Lower lobe of right lung (tissue), 2 donors: ENCODE results near the gene GYG1. TPM values are rescaled to one million over a fixed set of nuclear protein-coding genes. Genes with fewer than 3 reads are reported as not detected.

ENCODE experiments used
- ATAC-seq, 2 donors: fragments of 200-7000 bp; cut with Tn5 transposase; one replicate each; pipeline ENCODE4 v1.9.1; 2020 to 2022; ENCODE audit warnings: mild to moderate bottlenecking in 2 of 2, moderate library complexity in 2 of 2
- DNase-seq: peaks from one replicate; pipeline ENCODE4 v3.0.0-alpha.2; 2020
- H3K27ac ChIP-seq: fragments of 200-600 bp; one replicate; pipeline ENCODE4 v1.8.0; 2022
- H3K27me3 ChIP-seq: fragments of 200-600 bp; one replicate; pipeline ENCODE4 v1.8.0; 2022; ENCODE audit warnings: low read depth
- H3K36me3 ChIP-seq: fragments of 200-600 bp; one replicate; pipeline ENCODE4 v1.8.0; 2022; ENCODE audit warnings: mild to moderate bottlenecking
- H3K4me1 ChIP-seq: fragments of 200-600 bp; one replicate; pipeline ENCODE4 v1.8.0; 2022
- H3K4me3 ChIP-seq: fragments of 200-600 bp; one replicate; pipeline ENCODE4 v1.8.0; 2022; ENCODE audit warnings: mild to moderate bottlenecking
- H3K9me3 ChIP-seq: fragments of 200-600 bp; one replicate; pipeline ENCODE4 v1.8.0; 2022
- CTCF ChIP-seq: fragments of 200-600 bp; IDR thresholded peaks from one replicate; pipeline ENCODE4 v1.8.0; 2022; ENCODE audit warnings: antibody characterized with exemption, mild to moderate bottlenecking
- intact Hi-C: fragments of 100-400 bp; cut with DNase I; formaldehyde crosslinking; loops from one replicate; pipeline ENCODE4 v1.11.0; 2022
- total RNA-seq: library from RNA; stranded (reverse); fragmentation: NEBNext Ultra II Directional; extraction: Animal tissue kit (Norgen Biotek cat#: 25700); gene quantifications from one replicate; pipeline ENCODE4 v1.2.1, GENCODE V29; 2021
- donor health status: DM: no; HTN: yes; CAD: no; lungs with severe emphysema.

Gene GYG1
- total RNA-seq, 1 donor from 2014 or later: 51.3 TPM

DNA sequence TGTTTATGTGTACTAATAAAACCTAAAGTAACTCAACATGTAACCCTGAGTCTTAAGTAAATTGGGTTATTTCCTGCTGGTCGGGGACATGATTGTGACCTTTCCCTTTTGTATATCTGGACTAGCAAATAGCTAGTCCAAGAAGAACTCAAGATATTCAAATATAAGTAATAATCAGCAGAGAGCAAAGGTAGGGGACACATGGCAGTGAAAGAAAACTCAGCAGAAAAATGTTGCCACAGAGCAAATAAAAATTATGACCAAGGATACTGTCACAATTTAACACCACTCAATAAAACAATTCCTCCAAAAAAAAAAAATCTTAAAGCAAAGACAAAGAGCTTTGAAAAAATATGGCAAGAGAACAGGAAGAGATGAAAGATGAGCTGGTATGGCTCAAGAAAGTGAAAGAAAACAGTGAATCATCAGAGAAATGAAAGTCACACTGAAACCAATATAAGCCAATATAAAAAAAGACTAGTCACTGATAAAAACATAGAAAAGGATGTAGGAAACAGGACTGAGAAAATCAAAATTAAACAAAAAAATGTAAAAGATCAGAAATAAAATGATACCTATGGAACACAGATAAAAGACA lies 51.5 kb downstream of the GYG1 start:
- ATAC-seq (no peak), DNase-seq (no peak)
- H3K36me3 ChIP-seq: peaks cover 47% of the 10 kb centered on the region
- H3K4me1 ChIP-seq: no peaks in the 10 kb centered on the region
- no peak overlapping the region for H3K4me3 ChIP-seq
- no peaks in the 10 kb centered on the region for H3K27me3 ChIP-seq
- H3K9me3 ChIP-seq: no peaks in the 10 kb centered on the region
- no peak for TF ChIP-seq CTCF
- intact Hi-C loops: no loop called here
- H3K27ac ChIP-seq: no peak overlapping the region

DNA sequence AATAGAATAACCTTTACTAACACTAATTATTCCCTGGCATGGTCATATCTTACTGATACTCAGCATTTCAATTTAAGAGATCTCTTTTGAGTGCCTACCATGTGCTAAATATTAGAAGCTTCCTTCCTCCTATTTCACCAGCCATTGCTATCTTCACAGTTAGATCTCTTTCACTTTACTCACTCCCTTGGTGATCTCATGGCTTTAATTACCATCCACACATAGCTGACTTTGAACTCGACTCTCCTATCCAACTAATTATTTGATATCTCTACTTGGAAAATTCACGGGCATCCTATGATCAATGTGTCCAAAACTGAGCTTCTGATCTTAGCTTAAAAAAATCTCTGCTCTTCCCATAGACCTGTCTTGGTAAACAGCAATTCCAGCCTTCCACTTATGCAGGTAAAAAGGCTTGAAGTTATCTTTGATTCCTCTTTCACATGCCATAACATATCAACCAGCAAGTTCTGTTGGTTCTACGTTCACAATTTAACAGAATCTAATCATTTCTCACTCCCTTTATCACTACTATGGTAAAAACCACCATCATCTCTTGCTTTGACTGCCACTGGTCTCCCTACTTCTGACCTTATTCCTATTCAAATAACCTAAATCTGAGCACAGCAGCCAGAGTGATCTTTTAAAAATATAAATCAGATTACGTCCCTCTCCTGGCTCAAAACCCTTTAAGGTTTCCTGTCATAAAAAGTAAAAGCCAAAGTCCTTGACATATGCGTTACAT lies 53.2 kb downstream of the GYG1 start:
- no peak for DNase-seq
- no peak for ATAC-seq
- no peak for TF ChIP-seq CTCF
- Histone ChIP-seq H3K27ac (no peak overlapping the region), H3K4me3 (no peak overlapping the region), H3K27me3 (no peaks in the 10 kb centered on the region), H3K36me3 (peaks cover 37% of the 10 kb centered on the region), H3K4me1 (no peaks in the 10 kb centered on the region), H3K9me3 (no peaks in the 10 kb centered on the region)
- intact Hi-C loops: no loop called here

DNA sequence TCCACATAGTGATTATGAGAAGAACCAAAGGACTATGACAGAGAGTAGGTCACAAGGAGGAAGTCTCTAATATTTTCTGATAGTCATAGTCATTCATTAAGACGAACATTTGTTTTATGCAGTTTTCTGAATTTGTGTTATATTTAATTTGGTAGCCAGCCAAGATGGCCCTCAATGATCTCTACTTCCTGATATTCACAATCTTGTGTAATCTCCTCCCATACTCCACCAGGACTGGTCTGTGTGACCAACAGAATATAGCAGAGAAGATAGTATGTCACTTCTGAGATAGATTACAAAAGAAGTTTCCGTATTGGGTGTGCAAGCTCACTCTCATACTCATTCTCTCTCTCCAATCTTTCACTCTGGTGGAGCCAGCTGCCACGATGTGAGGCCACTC lies 64.2 kb downstream of the GYG1 start:
- Histone ChIP-seq H3K4me1 (no peaks in the 10 kb centered on the region), H3K4me3 (no peak overlapping the region), H3K36me3 (peaks cover 72% of the 10 kb centered on the region), H3K27ac (no peak overlapping the region), H3K9me3 (no peaks in the 10 kb centered on the region), H3K27me3 (no peaks in the 10 kb centered on the region)
- ATAC-seq (no peak), DNase-seq (no peak)
- TF ChIP-seq CTCF: no peak
- intact Hi-C loops: no loop called here

GRCh38 chr3:149058198-149058597 lies 66.9 kb downstream of the GYG1 start:
- no peak overlapping the region for H3K4me3 ChIP-seq
- TF ChIP-seq CTCF: no peak
- H3K4me1 ChIP-seq: no peaks in the 10 kb centered on the region
- DNase-seq (no peak), ATAC-seq (no peak)
- H3K27ac ChIP-seq: no peak overlapping the region
- intact Hi-C loops: no loop called here
- H3K27me3 ChIP-seq: no peaks in the 10 kb centered on the region
- no peaks in the 10 kb centered on the region for H3K9me3 ChIP-seq
- peaks cover 62% of the 10 kb centered on the region for H3K36me3 ChIP-seq

GRCh38 chr3:149058602-149059001 lies 67.3 kb downstream of the GYG1 start:
- TF ChIP-seq CTCF: no peak
- H3K9me3 ChIP-seq: no peaks in the 10 kb centered on the region
- DNase-seq: no peak
- intact Hi-C loops: no loop called here
- no peaks in the 10 kb centered on the region for H3K27me3 ChIP-seq
- H3K4me1 ChIP-seq: no peaks in the 10 kb centered on the region
- ATAC-seq: no peak
- peaks cover 59% of the 10 kb centered on the region for H3K36me3 ChIP-seq
- H3K27ac ChIP-seq: no peak overlapping the region
- no peak overlapping the region for H3K4me3 ChIP-seq
